Stimulated activated CD4-positive, alpha-beta T cell treated with anti-CD3 and anti-CD28 coated beads, Interleukin-1b, Interleukin-23, amount 100 ng/mL, for 4 hours (primary cell): Measurements from ENCODE around the gene MTHFSD.

Experiments
- DNase-seq, 2 donors: peaks; one replicate each; pipeline ENCODE4 v3.0.0-alpha.2; 2020; ENCODE audit warnings: low read depth in 2 of 2

MTHFSD gene

DNA sequence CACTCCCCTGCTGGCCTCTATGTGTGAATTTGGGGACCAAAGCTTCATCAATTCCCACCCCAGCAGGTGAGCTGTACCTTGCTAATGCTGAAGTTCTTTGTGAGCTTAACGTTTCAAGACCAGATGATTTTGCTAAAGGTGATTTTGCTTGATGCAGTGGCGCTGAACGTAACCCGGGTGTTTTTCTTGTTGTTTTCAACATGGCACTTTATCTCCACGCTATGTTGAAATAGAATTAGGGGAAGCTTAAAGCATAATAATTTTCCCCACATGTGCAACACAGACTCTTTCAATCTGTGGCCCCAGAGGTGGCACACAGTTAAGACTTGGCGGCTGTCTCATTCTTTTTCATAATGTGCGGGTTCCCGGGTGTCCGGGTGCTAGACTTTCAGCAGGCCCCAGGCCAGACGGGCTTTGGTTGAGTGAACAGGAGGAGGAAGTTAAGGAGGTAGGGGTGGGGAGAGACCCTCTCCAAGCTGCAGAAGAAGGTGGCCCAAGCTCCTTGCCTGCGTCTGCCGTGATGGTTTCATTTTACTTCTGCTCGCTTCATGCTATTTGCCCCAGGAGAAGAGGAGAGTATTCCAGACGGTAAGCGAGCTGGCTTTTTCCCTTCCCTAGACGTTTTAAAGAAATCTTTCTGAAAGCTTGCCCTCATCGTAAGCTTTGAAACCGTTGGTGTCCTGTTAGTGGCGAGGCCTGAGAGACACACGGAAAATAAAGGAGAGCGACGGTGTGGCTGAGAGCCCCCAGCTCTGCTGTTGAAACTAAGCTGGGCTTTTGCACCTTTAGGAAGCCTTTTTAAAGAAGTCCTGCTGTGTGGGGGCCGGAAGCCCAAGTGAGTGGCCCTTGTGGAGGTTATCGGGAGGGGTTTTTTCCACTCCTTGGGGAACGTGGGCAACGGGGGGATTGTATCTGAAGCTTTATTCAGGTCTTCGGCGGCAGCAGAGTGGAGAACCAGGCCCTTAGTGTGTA is 15.8 kb upstream of the MTHFSD start:
- no peak for DNase-seq

DNA sequence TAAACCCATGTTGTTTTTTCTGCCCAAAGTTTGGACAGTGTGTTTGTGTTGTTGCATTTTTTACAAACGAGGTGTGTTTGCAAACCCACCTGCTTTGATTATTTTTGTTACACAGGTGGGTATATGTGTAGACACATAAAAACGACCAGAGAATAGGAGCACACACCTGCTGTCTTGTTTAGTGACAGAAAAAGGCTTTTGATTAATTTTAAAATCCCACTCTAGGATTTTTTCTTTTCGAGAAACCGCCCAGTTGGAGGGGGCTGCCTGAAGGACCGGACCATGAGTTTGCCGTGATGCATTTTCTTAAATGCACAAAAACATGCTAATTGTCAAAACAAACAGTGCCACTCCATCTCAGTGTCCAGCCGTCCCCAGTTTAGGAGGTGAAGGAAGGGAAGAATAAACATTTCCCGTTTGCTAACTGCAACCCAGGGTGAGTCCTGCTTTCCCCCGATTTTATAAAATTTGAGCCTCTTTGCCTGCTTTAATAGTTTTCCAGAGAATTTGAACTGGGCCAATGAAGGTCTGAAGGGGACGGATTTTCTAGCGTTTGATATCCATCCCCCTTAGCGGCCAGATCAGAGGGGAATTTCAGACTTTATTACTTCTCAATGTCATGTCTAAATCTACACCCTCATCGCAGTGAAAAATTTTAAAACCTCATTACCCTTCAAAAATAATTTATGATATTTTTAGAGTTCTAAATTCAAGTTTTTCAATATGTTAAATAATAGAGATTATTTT is 14.8 kb upstream of the MTHFSD start:
- DNase-seq = no peak

DNA sequence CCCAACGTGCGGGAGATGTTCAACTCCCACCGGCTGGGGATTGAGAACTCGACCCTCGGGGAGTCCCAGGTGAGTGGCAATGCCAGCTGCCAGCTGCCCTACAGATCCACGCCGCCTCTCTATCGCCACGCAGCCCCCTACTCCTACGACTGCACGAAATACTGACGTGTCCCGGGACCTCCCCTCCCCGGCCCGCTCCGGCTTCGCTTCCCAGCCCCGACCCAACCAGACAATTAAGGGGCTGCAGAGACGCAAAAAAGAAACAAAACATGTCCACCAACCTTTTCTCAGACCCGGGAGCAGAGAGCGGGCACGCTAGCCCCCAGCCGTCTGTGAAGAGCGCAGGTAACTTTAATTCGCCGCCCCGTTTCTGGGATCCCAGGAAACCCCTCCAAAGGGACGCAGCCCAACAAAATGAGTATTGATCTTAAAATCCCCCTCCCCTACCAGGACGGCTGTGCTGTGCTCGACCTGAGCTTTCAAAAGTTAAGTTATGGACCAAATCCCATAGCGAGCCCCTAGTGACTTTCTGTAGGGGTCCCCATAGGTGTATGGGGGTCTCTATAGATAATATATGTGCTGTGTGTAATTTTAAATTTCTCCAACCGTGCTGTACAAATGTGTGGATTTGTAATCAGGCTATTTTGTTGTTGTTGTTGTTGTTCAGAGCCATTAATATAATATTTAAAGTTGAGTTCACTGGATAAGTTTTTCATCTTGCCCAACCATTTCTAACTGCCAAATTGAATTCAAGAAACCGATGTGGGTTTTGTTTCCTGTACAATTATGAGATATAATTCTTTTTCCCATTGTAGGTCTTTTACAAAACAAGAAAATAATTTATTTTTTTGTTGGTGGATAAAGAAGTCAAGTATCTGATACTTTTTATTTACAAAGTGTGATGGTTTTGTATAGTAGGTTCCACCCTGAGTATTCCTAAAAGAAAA is 13.9 kb upstream of the MTHFSD start:
- DNase-seq = no peak

DNA sequence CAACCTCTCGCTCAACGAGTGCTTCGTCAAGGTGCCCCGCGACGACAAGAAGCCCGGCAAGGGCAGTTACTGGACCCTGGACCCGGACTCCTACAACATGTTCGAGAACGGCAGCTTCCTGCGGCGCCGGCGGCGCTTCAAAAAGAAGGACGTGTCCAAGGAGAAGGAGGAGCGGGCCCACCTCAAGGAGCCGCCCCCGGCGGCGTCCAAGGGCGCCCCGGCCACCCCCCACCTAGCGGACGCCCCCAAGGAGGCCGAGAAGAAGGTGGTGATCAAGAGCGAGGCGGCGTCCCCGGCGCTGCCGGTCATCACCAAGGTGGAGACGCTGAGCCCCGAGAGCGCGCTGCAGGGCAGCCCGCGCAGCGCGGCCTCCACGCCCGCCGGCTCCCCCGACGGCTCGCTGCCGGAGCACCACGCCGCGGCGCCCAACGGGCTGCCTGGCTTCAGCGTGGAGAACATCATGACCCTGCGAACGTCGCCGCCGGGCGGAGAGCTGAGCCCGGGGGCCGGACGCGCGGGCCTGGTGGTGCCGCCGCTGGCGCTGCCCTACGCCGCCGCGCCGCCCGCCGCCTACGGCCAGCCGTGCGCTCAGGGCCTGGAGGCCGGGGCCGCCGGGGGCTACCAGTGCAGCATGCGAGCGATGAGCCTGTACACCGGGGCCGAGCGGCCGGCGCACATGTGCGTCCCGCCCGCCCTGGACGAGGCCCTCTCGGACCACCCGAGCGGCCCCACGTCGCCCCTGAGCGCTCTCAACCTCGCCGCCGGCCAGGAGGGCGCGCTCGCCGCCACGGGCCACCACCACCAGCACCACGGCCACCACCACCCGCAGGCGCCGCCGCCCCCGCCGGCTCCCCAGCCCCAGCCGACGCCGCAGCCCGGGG is 12.9 kb upstream of the MTHFSD start:
- DNase-seq = no peak

DNA sequence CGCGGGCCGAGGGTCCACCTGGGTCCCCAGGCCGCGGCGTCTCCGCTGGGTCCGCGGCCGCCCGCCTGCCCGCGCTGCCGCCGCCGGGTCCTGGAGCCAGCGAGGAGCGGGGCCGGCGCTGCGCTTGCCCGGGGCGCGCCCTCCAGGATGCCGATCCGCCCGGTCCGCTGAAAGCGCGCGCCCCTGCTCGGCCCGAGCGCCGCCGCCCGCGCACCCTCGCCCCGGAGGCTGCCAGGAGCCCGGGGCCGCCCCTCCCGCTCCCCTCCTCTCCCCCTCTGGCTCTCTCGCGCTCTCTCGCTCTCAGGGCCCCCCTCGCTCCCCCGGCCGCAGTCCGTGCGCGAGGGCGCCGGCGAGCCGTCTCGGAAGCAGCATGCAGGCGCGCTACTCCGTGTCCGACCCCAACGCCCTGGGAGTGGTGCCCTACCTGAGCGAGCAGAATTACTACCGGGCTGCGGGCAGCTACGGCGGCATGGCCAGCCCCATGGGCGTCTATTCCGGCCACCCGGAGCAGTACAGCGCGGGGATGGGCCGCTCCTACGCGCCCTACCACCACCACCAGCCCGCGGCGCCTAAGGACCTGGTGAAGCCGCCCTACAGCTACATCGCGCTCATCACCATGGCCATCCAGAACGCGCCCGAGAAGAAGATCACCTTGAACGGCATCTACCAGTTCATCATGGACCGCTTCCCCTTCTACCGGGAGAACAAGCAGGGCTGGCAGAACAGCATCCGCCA is 12.1 kb upstream of the MTHFSD start:
- no peak for DNase-seq

DNA sequence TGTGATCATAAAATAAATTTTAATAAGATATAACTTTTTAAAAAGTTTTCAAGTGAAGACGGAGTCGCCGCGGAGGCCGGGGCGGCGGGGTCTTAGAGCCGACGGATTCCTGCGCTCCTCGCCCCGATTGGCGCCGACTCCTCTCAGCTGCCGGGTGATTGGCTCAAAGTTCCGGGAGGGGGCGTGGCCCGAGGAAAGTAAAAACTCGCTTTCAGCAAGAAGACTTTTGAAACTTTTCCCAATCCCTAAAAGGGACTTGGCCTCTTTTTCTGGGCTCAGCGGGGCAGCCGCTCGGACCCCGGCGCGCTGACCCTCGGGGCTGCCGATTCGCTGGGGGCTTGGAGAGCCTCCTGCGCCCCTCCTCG is 11.5 kb upstream of the MTHFSD start, which contains the start of gene FOXC2:
FOXC2 (plus strand) TSS at position 229 of the 365 bp plus-strand sequence. CDS start 507 bp downstream, outside the sequence.
- DNase-seq = peak; percentile 24 to 54

DNA sequence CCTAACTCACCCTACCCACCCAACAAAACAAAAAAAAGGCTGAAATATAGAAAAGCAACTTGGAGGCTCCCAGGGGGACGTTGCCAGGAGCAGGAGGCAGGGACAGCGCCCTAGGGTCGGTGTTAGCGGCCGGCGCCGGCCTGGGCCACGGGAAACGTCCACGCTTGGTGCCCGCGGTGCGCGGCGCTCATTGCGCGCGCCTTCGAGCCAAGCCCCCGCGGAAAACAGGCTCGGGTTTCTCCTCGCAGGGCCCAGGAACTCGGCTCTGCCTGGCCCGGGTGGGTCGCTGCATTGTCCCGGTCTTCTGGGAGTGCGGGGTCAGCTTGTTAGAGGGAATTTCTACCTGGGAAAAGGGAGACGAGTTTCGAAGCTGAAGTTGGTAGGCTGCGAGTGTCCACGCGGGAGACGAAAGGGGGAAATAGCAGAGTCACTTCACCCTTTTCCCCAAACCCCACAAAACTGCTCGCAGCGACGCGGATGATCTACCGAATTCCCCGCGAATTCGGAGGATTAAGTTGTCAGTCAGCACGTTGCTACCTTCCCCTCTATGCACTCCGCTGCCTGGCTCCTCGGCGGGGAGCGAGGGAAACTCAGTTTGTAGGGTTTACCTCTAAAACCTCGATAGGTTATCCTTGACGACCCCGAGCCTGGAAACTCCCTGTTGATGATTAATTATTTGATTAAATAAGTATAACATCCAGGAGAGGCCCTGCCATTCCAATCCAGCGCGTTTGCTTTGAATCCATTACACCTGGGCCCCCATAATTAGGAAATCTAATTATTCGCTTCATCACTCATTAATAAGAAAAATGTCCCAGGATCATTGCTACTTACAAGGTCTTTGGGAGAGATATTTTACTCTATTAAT is 10.8 kb upstream of the MTHFSD start:
- no peak for DNase-seq

DNA sequence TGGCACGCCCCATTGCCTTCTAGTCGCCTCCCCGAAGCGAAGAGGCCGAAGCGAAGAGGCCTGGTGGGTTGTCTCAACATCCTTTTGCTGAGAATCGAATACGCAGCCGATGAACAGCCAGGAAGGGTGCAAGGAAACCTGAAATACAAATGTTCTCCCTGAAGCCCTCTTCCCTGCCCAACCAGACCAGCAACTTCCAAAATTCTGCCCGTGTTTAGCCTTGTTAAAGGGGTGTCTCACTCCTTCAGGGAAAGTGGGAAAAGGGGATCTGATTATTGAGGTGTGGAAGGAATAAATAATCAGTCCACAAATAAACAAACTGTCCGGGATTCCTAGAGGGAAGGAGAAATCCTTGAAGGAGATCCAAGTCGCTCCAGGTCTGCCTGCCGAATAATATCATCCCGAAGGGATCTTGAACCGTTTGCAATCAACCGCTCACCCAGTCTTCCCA is 10.2 kb upstream of the MTHFSD start:
- no peak for DNase-seq

DNA sequence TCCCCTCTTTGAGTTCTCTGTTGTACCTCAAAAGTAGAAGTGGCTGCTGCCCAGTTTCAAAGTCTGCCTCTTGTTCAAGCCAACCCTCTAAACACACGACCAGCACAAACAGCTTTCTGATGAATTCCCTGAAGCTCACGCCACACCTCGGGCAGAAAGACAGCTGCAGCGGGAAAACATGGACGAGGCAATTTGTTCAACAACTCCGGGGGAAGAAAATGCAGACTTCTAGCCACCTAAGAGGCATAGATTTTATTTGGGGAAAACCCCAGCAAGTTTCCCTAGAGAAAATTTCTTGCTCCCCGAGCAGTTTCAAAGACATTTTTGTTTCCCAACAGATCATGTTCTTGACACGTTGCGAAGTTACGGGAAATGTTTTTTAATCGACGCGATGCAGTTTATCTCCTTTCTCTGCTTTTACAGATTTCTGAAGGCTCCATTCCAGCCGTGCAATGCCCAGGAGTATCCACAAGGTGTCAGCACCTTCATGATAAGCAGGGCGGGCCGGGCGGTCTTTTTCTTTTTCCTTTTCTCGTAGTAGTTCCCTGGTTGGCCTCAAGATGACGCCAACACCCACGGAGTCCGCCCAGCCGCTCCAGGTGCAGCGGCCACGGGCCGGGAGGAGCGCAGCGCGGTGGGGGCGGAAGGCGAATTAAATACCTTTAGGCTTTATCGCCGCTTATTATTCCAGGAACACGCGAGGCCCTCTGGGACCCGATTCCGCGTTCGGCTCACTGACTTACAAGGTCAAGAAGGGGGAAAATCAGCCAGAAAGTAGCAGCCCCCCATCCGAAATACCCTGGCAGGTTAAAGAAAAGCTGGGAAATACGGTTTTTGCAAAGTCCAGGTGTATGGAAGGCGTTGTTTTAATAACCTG is 8.7 kb upstream of the MTHFSD start:
- DNase-seq = peak; percentile 76 to 82

DNA sequence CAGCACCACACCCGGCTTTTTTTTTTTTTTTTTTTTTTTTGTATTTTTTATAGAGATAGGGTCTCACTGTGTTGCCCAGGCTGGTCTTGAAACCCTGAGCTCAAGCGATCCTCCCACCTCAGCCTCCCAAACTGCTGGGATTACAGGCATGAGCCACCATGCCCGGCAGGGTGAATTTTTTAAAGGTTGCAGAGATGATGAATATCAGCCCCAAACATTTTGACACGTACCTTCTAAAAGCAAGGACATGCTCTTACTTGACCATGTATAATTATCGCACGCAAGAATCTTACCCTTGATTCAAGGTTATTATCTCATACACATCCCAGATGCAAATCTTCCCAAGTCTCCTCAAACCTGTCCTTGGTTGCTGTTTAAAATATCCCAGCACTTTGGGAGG is 7.3 kb upstream of the MTHFSD start:
- no peak for DNase-seq

DNA sequence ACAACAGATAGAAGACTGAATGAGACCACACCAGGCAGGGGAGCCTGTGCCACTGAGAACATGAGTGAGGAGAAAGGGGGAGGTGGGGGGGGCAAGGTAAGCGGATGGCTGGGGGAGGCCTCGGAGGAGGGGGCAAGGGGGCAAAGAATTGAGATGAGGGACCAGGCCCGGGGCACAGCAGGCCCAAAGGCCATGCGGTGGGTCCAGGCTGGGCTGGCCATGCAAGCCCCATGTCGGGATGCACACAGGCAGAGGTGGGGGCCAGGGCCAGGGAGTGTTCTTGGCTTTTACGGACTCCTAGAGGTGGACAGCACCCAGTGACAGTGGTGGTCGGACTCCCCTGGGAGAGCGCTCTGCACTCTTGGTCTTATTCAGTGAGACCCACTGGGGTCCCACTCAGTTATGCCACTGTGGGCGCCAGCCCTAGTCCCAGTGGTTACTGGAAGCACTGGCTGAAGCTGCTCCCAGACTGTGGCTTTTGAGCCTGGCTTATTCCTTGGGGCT is 4.8 kb upstream of the MTHFSD start:
- DNase-seq = no peak

DNA sequence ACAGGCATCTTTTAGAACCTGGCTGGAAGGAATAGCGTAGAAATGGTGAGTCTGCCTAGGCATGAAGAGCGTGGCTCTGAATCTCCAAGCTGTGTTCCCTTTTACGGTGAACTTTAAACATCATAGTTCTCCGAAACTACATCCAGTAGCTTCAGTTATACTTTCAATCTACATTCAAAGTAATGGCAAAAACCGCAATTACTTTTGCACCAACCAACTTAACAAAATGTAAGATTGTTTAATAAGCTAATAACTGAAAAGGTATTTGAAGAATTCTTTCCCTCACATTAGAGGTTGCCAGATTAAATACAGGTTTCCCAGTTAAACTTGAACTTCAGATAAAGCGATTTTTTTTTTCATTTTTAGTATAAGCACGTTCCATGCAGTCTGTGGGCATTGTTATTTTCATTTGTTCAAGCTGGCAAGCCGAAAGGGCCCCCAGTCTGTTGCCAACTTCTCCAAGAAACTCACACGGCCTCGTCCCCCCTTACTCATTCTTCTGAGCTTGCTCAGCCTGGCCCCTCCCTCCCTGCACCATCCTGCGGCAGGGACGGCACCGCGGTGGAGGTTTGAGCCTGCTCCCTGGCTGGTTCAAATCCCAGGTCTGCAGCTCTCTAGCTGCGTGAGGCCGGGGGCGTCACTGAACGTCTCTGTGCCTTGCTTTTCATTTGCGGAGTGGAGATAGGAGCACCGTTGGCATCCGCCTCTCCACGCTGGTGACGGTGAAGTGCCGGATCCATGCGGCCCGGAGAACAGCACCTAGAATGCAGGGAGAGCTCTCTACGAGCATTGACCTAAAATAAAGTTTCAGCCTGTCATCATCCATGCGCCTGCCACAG is 3.5 kb upstream of the MTHFSD start:
- DNase-seq = no peak

DNA sequence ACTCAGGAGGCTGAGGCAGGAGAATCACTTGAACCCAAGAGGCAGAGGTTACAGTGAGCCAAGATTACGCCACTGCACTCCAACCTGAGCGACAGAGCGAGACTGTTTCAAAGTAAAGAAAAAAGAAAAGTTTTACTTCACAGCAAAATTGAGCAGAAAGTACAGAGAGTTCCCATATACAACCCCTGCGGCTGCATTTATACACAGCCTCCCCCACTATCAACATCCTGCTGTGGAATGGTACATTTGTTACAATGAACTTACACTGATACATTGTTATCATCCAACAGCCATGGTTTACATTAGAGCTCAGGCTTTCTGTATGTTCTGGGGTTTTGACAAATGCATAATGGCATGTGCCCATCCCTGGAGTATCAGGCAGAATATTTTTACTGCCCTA is 2.6 kb upstream of the MTHFSD start:
- no peak for DNase-seq

DNA sequence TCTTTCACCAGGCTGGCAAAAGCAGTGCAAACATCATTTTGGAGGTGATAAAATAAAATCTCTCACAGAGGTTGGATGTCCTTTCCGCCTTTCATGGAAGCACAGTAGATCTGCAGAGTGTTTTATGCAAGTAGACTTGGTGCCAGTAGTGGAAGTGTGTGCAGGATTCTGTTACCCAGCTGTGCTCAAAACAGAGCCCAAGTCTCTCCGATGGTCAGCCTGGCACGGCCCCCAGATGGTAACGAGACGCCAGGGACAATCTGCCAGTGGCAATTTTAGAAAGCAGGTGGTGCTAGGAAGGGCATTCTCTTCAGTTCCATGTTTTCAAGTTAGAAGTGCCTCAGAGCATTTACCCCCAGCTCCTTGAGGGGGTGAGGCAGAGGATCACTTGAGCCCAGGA is 1.5 kb upstream of the MTHFSD start:
- no peak for DNase-seq

DNA sequence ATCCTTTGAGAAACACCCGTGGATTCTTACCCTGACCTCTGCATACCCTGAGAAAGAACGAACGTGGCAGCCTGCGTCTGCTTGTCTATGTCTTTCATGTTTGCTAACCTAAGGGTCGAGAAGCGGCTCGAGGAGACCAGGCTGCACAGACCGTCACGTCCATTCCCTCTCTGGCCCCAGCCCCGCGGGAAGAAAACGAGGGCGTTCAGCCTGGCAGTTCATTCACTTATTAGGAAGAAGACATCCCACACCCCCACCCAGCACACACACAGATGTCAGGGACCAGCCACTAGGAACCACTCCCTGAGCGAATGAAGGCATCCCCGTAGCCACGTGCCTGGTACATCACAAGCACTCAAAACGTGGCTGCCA is 655 bp upstream of the MTHFSD start:
- DNase-seq = no peak

DNA sequence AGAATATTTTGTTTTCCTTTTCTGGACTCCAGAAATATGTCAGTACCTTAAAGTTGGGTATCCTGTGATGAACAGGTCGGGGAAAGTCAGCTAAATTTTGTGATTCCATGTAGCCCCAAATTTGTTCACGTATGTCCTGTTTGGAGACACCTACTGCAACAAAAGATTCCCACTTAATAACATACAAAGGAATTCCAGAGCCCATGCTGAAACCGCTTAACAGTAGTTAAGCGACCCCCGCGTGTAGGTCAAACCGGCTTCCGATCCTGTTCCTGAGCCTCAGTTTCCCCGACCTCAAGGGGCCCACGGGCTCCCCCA is 477 bp downstream of the MTHFSD start:
- no peak for DNase-seq

DNA sequence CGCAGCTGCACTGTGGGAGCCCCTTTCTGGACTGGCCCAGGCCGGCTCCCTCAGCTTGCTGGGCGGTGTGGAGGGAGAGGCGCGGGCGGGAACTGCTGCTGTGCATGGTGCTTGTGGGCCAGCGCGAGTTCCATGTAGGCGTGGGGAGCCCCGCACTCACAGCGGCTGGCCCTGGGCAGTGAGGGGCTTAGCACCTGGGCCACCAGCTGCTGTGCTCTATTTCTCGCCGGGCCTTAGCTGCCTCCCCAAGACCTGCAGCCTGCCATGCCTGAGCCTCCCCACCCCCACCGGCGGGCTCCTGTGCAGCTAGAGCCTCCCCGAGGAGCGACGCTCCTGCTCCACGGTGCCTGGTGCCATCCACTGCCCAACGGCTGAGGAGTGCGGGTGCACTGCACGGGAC is 1.7 kb downstream of the MTHFSD start:
- DNase-seq = no peak
